Prostate gland (tissue), 2 donors: Measurements from ENCODE around the gene EGLN1.

Experiments used
- POLR2AphosphoS5 ChIP-seq: sonication (generic); formaldehyde crosslinking; IDR thresholded peaks from one replicate; pipeline ENCODE4 v1.6.1; 2017; ENCODE audit warnings: antibody characterized with exemption
- TF ChIP-seq, protein P1 (sequence below), 4 experiments: fragments of 200-600 bp in 2 of 4; fragments of 450-650 bp in 2 of 4; sonication (generic) in 2 of 4; IDR thresholded peaks; 1 replicate in 3 of 4; 2 replicates in 1 of 4; pipeline ENCODE4 v1.5.1; 2016 to 2019; ENCODE audit warnings: antibody characterized with exemption in 4 of 4, mild to moderate bottlenecking in 2 of 4, moderate library complexity in 2 of 4

DNA sequence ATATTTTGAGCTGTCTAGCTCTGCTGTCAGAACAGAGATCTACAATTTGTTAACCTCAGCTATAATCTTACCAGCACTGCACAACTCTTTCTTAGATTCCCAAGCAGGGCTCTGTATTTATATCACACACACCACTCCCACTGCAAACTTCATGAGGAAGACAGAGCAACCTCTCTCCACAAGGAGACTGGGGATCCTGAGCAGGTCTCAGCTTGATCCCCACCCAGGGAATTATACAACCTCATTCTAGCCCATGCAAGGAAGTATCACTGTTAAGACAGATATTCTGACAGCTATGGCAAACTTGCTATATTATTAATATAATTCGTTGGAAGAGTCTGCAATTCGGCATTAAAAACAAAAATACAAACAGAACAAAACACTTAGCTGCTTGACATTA is 40.4 kb downstream of the EGLN1 start:
- TF ChIP-seq, protein P1, sequence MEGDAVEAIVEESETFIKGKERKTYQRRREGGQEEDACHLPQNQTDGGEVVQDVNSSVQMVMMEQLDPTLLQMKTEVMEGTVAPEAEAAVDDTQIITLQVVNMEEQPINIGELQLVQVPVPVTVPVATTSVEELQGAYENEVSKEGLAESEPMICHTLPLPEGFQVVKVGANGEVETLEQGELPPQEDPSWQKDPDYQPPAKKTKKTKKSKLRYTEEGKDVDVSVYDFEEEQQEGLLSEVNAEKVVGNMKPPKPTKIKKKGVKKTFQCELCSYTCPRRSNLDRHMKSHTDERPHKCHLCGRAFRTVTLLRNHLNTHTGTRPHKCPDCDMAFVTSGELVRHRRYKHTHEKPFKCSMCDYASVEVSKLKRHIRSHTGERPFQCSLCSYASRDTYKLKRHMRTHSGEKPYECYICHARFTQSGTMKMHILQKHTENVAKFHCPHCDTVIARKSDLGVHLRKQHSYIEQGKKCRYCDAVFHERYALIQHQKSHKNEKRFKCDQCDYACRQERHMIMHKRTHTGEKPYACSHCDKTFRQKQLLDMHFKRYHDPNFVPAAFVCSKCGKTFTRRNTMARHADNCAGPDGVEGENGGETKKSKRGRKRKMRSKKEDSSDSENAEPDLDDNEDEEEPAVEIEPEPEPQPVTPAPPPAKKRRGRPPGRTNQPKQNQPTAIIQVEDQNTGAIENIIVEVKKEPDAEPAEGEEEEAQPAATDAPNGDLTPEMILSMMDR (IDR thresholded peaks at IDR 0.05) = no peak
- no peak for TF ChIP-seq POLR2AphosphoS5
